Nephron progenitor cell (in vitro differentiated cells): ENCODE measurements around the gene SIGLEC1.
A peak's percentile ranks its signal among the peaks of the same experiment; 100 is the strongest.

Experiments
- DNase-seq: peaks from one replicate; pipeline ENCODE4 v3.0.0; 2021
- H3K27ac Mint-ChIP-seq: 2 replicates; pipeline ENCODE4 v1.8.0; 2021; ENCODE audit warnings: mild to moderate bottlenecking, moderate library complexity, mixed read lengths
- H3K27me3 Mint-ChIP-seq: 2 replicates; pipeline ENCODE4 v1.8.0; 2021; ENCODE audit warnings: mild to moderate bottlenecking, low read depth, mixed read lengths; ENCODE audit not compliant: poor library complexity
- H3K36me3 Mint-ChIP-seq: 2 replicates; pipeline ENCODE4 v1.8.0; 2021; ENCODE audit warnings: low read depth, mixed read lengths
- H3K4me1 Mint-ChIP-seq: 2 replicates; pipeline ENCODE4 v1.8.0; 2021; ENCODE audit warnings: mixed read lengths
- H3K4me3 Mint-ChIP-seq: 2 replicates; pipeline ENCODE4 v1.8.0; 2021; ENCODE audit warnings: mild to moderate bottlenecking, moderate library complexity, mixed read lengths
- H3K9me3 Mint-ChIP-seq: 2 replicates; pipeline ENCODE4 v1.8.0; 2021; ENCODE audit warnings: mild to moderate bottlenecking, moderate library complexity, mixed read lengths
- CTCF ChIP-seq: fragments of 200-600 bp; sonication (generic); IDR thresholded peaks from 2 replicates; pipeline ENCODE4 v1.5.0; 2021; ENCODE audit warnings: antibody characterized with exemption

The SIGLEC1 gene

GRCh38 chr20:3677733-3678132 is 34.7 kb downstream of the SIGLEC1 start:
- H3K4me3 Mint-ChIP-seq = no peak overlapping the region
- H3K27ac Mint-ChIP-seq = no peak overlapping the region
- H3K27me3 Mint-ChIP-seq = peaks cover 60% of the 10 kb centered on the region
- no peaks in the 10 kb centered on the region for H3K9me3 Mint-ChIP-seq
- no peak for DNase-seq
- H3K4me1 Mint-ChIP-seq = peaks cover 46% of the 10 kb centered on the region
- H3K36me3 Mint-ChIP-seq = no peaks in the 10 kb centered on the region
- no peak for TF ChIP-seq CTCF

GRCh38 chr20:3674995-3675900 is 37.2 kb downstream of the SIGLEC1 start:
- Mint-ChIP-seq H3K36me3 (no peaks in the 10 kb centered on the region), H3K27me3 (peaks cover 63% of the 10 kb centered on the region), H3K27ac (no peak overlapping the region), H3K4me3 (peak overlapping the region; percentile 5), H3K4me1 (peaks cover 41% of the 10 kb centered on the region), H3K9me3 (no peaks in the 10 kb centered on the region)
- no peak for TF ChIP-seq CTCF
- DNase-seq = no peak

- Mint-ChIP-seq H3K4me3 (no peak overlapping the region), H3K9me3 (no peaks in the 10 kb centered on the region), H3K36me3 (no peaks in the 10 kb centered on the region), H3K4me1 (peaks cover 41% of the 10 kb centered on the region), H3K27me3 (peaks cover 63% of the 10 kb centered on the region), H3K27ac (no peak overlapping the region)
- TF ChIP-seq CTCF = no peak
- DNase-seq = no peak
These were observed 38.0 kb downstream of the SIGLEC1 start for GRCh38 chr20:3674447-3674846.

GRCh38 chr20:3673221-3674070 is 39.0 kb downstream of the SIGLEC1 start:
- no peak overlapping the region for H3K4me3 Mint-ChIP-seq
- no peak for DNase-seq
- TF ChIP-seq CTCF = no peak
- no peaks in the 10 kb centered on the region for H3K36me3 Mint-ChIP-seq
- H3K27ac Mint-ChIP-seq = no peak overlapping the region
- peaks cover 68% of the 10 kb centered on the region for H3K27me3 Mint-ChIP-seq
- no peaks in the 10 kb centered on the region for H3K9me3 Mint-ChIP-seq
- H3K4me1 Mint-ChIP-seq = peaks cover 41% of the 10 kb centered on the region

- no peak for TF ChIP-seq CTCF
- Mint-ChIP-seq H3K36me3 (no peaks in the 10 kb centered on the region), H3K4me3 (peak overlapping the region; percentile 34), H3K27ac (no peak overlapping the region), H3K27me3 (peaks cover 67% of the 10 kb centered on the region), H3K9me3 (no peaks in the 10 kb centered on the region), H3K4me1 (peaks cover 40% of the 10 kb centered on the region)
- DNase-seq = no peak
These were observed 39.7 kb downstream of the SIGLEC1 start for GRCh38 chr20:3672547-3673171.
